Smooth muscle cell of the pulmonary artery (primary cell): ENCODE data around the gene MAP3K21. TPM values are rescaled to one million over a fixed set of nuclear protein-coding genes. Genes with fewer than 3 reads are reported as not detected.

Source experiments
- total RNA-seq: library from RNA; depleted of rRNA; stranded (reverse); fragments of >200 nt; gene quantifications from 2 replicates; pipeline ENCODE4 v1.2.3, GENCODE V29; 2014

The MAP3K21 gene
- total RNA-seq, result 0.07 and 0.10 TPM in 2 replicates

DNA sequence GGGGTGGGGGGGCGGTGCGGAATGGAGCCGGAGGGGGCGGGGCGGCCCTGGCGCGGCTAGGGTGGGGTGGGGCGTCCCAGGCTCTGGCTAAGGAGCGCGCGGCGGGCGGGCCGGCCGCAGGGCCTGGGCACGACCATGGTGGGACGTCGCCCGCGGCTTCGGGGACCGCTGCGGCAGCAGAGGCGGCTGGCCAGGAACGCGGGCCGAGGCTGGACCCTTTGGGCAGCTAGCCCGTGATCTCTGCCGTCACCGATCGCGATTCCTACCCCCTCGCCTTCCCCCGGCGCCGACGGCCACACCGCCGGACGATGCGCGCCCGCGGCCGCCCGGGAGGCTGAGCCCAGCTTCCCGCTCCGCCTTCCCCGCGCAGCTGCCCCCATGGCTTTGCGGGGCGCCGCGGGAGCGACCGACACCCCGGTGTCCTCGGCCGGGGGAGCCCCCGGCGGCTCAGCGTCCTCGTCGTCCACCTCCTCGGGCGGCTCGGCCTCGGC, at the start of gene MAP3K21:
Gene MAP3K21, plus strand, starts transcription at position 74 of the 491 bp plus-strand sequence. Its CDS starts 305 bp downstream, at position 379.

GRCh38 chr1:233295237-233295974, 32.1 kb upstream of the MAP3K21 start, which contains the start of gene PCNX2:
Gene PCNX2, minus strand, starts transcription at chr1:233295725. Its CDS starts 247 bp downstream, at chr1:233295478.

Other genes with a start within 250 kb of the MAP3K21 start
- gene PCNX2, start 32.0 kb upstream of the MAP3K21 start, total RNA-seq, result 24.5 TPM in 2 replicates